HFF-Myc (cell line): ENCODE measurements around the gene CCDC38.

ENCODE experiments used
- DNase-seq: peaks from one replicate; pipeline ENCODE4 v3.0.0-alpha.2; 2011; ENCODE audit warnings: low read depth; ENCODE audit errors: extremely low read depth
- H3K4me3 ChIP-seq: replicated peaks from 2 replicates; pipeline ENCODE4 v1.5.1; 2011; ENCODE audit warnings: low read depth, mild to moderate bottlenecking, control low read depth, low read length
- CTCF ChIP-seq: IDR thresholded peaks from 2 replicates; pipeline ENCODE4 v1.5.1; 2012; ENCODE audit warnings: mild to moderate bottlenecking, low read depth, low read length, control low read depth; ENCODE audit errors: missing control alignments

CCDC38 gene

DNA sequence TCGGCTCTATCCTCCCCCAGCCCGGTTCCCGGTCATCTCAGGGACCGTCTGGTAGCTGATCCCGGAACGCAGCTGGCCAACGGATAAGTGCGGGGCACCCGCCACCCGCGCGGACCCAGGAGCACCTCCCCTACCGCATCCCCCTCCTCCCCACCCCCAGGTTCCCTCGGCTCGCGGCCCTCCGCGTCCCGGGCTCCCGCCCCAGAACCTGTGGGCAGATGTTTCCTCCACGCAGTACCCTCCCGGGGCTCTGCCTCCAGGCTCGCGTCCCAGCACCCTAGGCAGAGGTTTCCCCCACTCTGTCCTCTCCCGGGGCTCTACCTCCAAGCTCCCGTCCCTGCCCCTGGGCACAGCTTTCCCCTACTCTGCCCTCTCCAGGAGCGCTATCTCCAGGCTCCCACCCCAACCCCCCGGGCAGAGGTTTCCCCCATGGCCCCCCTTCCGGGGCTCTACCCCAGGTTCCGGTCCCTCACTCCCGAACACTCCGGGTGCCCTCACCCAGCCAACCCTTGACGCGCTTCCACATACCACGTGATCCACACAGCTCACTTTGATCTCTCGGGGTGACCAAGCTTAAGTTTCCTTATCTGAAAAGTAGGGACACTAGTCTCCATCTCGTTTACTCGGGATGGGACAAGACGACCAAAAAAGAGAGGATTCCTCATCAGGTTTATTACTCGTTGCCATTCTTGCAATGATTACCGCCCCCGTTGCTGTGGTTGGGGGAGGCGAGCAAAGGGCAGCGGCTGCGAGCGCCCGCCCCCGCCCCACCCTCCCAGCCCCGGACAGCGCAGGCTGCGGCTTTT is at the start of gene CCDC38:
Gene CCDC38 (minus strand): TSS at position 91 of the 806 bp plus-strand sequence. CDS start 6,105 bp downstream, outside the sequence.
- TF ChIP-seq CTCF: no peak
- DNase-seq: peak; percentile 61
- H3K4me3 ChIP-seq: peak within 1 kb of the TSS; percentile 58

- no peak overlapping the region for H3K4me3 ChIP-seq
- DNase-seq: no peak
- no peak for TF ChIP-seq CTCF
Measured at GRCh38 chr12:95990136-95990535, 47.7 kb upstream of the CCDC38 start.

DNA sequence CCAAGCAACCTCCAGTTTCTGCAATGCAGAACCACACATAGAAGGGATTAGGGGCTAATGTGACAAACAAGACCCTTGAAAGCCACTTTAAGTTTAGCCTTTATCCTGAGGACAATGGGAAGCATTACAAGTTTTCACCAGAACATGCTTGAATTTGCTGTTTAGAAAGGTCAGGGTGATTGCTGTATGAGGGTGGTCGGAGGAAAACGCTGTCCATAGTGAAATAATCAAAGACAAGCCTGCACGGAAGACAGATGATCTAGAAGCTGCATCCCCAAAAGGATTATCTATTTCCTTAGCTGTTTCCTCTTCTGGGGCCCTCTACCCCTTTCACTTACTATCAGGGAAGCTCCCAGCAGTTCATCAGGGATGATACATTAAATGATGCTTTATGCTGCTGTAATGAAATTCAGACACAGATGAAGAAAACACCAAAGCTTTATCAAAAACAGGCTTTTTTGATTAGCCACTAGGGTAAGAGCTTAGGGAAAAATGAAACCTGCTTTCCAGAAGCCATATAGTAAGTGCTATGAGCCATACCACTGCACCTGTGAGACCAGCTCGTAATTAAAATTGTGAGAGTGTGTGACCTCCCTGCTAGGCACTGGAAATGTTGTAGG is 47.2 kb upstream of the CCDC38 start:
- no peak overlapping the region for H3K4me3 ChIP-seq
- no peak for DNase-seq
- TF ChIP-seq CTCF: no peak

DNA sequence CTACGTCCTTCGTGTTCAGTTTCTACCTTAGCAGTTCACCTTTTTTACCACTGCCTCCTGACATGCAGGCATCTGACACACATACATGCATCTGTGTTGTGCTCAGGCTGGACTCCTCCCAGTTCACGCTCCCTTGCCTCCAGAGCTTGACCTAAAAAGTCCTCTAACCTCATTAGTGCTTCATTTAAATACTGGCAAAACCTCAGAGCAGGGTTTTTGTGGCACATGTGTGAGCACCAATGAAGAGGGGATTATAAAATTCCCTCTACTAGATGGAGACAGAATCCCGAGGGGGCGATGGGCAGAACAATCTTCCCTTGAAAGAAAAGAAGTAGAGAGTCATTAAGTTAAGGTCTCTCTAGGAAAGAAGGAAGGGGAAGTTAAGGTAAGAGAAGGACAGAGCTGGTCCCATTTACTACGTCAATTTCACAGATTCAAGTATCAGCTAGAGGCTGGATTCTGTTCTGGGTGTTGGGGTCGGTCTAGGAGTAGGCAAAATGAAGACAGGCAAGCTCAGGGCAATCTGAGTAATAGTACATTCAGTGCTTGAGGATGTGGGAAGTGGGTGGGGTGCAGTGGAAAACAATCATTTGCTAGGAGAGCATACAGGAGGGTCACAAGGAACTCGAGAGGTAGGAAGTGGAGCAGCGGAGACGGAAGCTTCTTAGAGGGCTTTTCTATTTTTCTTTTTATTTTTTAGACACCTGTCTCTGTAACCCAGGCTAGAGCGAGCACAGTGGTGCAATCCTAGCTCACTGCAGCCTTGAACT is 46.3 kb upstream of the CCDC38 start:
- no peak for TF ChIP-seq CTCF
- H3K4me3 ChIP-seq: no peak overlapping the region
- DNase-seq: no peak

- TF ChIP-seq CTCF: no peak
- H3K4me3 ChIP-seq: no peak overlapping the region
- DNase-seq: no peak
Measured at GRCh38 chr12:95986635-95987570, 44.5 kb upstream of the CCDC38 start.

DNA sequence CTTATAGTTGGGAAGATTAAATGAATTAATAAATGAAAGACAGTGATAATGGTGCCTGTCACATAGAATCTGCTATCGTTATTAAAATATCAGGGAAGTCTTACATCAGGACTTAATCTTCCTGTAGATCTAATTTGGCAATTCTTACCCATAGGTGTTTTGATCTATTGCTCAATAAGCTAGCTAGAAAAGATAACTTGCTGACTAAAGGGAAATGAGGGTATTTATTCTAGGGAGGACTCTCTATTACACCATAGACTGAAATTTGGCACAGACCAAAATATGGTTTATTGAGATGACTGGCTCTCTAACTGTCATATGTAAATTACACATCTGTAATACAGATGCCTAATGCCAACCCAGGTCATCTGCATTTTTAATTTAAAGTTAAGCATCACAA is 42.3 kb upstream of the CCDC38 start:
- H3K4me3 ChIP-seq: no peak overlapping the region
- DNase-seq: no peak
- no peak for TF ChIP-seq CTCF
